ENCODE data around the gene MRPS23. TPM values are rescaled to one million over a fixed set of nuclear protein-coding genes. Genes with fewer than 3 reads are reported as not detected.

Gene MRPS23
- total and polyA plus RNA-seq, 10 donors = 7.3 to 29.2 (median 23.3) TPM

- Histone ChIP-seq H3K27me3 (replicated peaks in 1 of 7) (peaks cover 0 to 12% (median 5%) of the 10 kb centered on the region in 7 donors), H3K4me3 (peak overlapping the region in 1 of 8 donors; percentile 30), H3K4me1 (peaks cover 15 to 45% (median 31%) of the 10 kb centered on the region in 6 donors), H3K36me3 (peaks cover 0 to 42% (median 0%) of the 10 kb centered on the region in 6 donors), H3K27ac (peak overlapping the region in 6 of 8 donors; percentile 48 to 79 (median 72)), H3K9me3 (no peaks in the 10 kb centered on the region)
- peak; percentile 86 for DNase-seq
- WGBS, 5 donors = 21 to 35% (median 24%) methylated on average over 20 to 23 of the region's 23 CpGs
- intact Hi-C loops (cut with DNase I; ENCODE audit: low total_unique reads) = no loop called here
- TF ChIP-seq POLR2A (IDR thresholded peaks at IDR 0.05) = no peak
- TF ChIP-seq POLR2AphosphoS5 (IDR thresholded peaks at IDR 0.05) = peak; percentile 39 to 64 (median 55)
- peak in 6 of 11 experiments; percentile 7 to 40 (median 22) for TF ChIP-seq CTCF (IDR thresholded peaks at IDR 0.05 in 8 of 11, conservative IDR thresholded peaks at IDR 0.05 in 3 of 11)
Measured at GRCh38 chr17:57868007-57868909, 18.4 kb upstream of the MRPS23 start.

GRCh38 chr17:57867126-57867525, 17.3 kb upstream of the MRPS23 start:
- Histone ChIP-seq H3K36me3 (peaks cover 0 to 36% (median 0%) of the 10 kb centered on the region in 6 donors), H3K27me3 (replicated peaks in 1 of 7) (peaks cover 0 to 11% (median 2%) of the 10 kb centered on the region in 7 donors), H3K4me3 (no peak overlapping the region), H3K27ac (peak overlapping the region in 2 of 8 donors; percentile 73 to 79), H3K9me3 (no peaks in the 10 kb centered on the region), H3K4me1 (peaks cover 10 to 43% (median 25%) of the 10 kb centered on the region in 6 donors)
- 77 to 92% (median 89%) methylated on average over 4 to 10 of the region's 10 CpGs for WGBS, 5 donors
- no peak for TF ChIP-seq CTCF (IDR thresholded peaks at IDR 0.05 in 8 of 11, conservative IDR thresholded peaks at IDR 0.05 in 3 of 11)
- TF ChIP-seq POLR2AphosphoS5 (IDR thresholded peaks at IDR 0.05) = no peak
- TF ChIP-seq POLR2A (IDR thresholded peaks at IDR 0.05) = no peak
- DNase-seq = no peak
- intact Hi-C loops (cut with DNase I; ENCODE audit: low total_unique reads) = no loop called here

GRCh38 chr17:57866723-57867122, 16.9 kb upstream of the MRPS23 start:
- WGBS, 5 donors = 86 to 94% (median 92%) methylated on average over 3 to 5 of the region's 5 CpGs
- Histone ChIP-seq H3K36me3 (peaks cover 0 to 32% (median 0%) of the 10 kb centered on the region in 6 donors), H3K27ac (no peak overlapping the region), H3K9me3 (no peaks in the 10 kb centered on the region), H3K4me3 (no peak overlapping the region), H3K27me3 (replicated peaks in 1 of 7) (peaks cover 0 to 14% (median 6%) of the 10 kb centered on the region in 7 donors), H3K4me1 (peaks cover 10 to 43% (median 28%) of the 10 kb centered on the region in 6 donors)
- no peak for TF ChIP-seq POLR2AphosphoS5 (IDR thresholded peaks at IDR 0.05)
- intact Hi-C loops (cut with DNase I; ENCODE audit: low total_unique reads) = no loop called here
- DNase-seq = no peak

- WGBS, 5 donors = 88 to 96% (median 92%) methylated on average over 9 to 10 of the region's 10 CpGs
- Histone ChIP-seq H3K36me3 (peaks cover 0 to 32% (median 0%) of the 10 kb centered on the region in 6 donors), H3K4me1 (peaks cover 14 to 47% (median 32%) of the 10 kb centered on the region in 6 donors), H3K9me3 (no peaks in the 10 kb centered on the region), H3K4me3 (no peak overlapping the region), H3K27me3 (replicated peaks in 1 of 7) (peaks cover 0 to 18% (median 8%) of the 10 kb centered on the region in 7 donors), H3K27ac (no peak overlapping the region)
- TF ChIP-seq CTCF (IDR thresholded peaks at IDR 0.05 in 8 of 11, conservative IDR thresholded peaks at IDR 0.05 in 3 of 11) = no peak
- no peak for TF ChIP-seq POLR2A (IDR thresholded peaks at IDR 0.05)
- TF ChIP-seq POLR2AphosphoS5 (IDR thresholded peaks at IDR 0.05) = no peak
- intact Hi-C loops (cut with DNase I; ENCODE audit: low total_unique reads) = no loop called here
- DNase-seq = peak; percentile 63
Measured at GRCh38 chr17:57866319-57866718, 16.5 kb upstream of the MRPS23 start.
